ENCODE measurements around the gene UCMA.

DNA sequence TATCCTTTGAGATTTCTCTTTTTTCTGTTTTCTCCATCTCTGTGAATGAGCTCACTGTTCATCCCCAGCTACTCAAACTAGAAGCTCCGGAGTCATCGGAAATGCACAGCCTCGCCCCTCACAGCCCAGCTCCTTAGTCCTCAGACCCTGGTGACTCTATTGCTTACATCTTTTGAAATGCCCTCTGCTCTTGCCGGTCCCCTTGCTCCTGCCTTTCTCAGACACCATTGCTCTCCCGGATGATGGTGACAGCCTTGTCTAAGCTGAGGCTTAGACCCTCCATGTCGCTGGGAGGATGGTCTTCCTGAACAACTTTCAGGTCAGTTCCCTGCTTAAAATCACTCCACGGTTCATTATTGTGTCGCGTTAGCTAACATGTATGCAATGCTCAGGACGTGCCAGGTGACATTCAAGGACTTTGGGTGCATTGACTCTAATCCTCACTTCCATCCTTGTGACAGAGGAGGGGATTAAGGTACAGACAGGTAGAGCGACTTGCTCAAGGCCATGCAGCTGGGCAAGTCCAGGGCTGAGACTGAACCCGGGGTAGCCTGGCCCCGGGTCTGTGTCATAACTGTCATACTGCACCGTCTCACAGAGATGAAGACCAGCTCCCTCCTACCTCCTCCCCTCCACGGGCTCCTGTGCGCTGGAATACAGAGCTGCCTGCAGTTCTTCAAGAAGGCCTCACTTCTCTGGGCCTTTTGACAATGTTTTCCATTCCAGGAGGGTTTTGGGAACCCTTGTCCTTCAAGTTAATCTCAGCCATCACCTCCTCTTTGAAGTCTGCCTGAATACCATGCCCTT lies 4.3 kb upstream of the UCMA start:
- TF ChIP-seq, protein P1, sequence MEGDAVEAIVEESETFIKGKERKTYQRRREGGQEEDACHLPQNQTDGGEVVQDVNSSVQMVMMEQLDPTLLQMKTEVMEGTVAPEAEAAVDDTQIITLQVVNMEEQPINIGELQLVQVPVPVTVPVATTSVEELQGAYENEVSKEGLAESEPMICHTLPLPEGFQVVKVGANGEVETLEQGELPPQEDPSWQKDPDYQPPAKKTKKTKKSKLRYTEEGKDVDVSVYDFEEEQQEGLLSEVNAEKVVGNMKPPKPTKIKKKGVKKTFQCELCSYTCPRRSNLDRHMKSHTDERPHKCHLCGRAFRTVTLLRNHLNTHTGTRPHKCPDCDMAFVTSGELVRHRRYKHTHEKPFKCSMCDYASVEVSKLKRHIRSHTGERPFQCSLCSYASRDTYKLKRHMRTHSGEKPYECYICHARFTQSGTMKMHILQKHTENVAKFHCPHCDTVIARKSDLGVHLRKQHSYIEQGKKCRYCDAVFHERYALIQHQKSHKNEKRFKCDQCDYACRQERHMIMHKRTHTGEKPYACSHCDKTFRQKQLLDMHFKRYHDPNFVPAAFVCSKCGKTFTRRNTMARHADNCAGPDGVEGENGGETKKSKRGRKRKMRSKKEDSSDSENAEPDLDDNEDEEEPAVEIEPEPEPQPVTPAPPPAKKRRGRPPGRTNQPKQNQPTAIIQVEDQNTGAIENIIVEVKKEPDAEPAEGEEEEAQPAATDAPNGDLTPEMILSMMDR (IDR thresholded peaks at IDR 0.05): no peak
- TF ChIP-seq POLR2A (IDR thresholded peaks at IDR 0.05): no peak

Measured in right lobe of liver (tissue), 4 donors.